GOT3 (cell line): ENCODE results near the gene TRMT1.
"Not testable (repeated sequence)": the region's sequence is repeated elsewhere in the genome, so short reads cannot be mapped to it uniquely, and the experiment has no call there.

Source experiments
- DNase-seq: peaks from one replicate; lab custom pipeline; 2025; ENCODE audit warnings: mixed read lengths; lab: John Stamatoyannopoulos, UW

Gene TRMT1

GRCh38 chr19:13116282-13117175 lies at the start of gene TRMT1:
TRMT1 (minus strand) TSS chr19:13116740; CDS start chr19:13116399, 341 bp downstream.
- peak; percentile 68 for DNase-seq

GRCh38 chr19:13166151-13166550 lies 49.6 kb upstream of the TRMT1 start:
- DNase-seq: not testable (repeated sequence)

- DNase-seq: no peak
Observed at GRCh38 chr19:13165162-13165997, 48.8 kb upstream of the TRMT1 start.

DNA sequence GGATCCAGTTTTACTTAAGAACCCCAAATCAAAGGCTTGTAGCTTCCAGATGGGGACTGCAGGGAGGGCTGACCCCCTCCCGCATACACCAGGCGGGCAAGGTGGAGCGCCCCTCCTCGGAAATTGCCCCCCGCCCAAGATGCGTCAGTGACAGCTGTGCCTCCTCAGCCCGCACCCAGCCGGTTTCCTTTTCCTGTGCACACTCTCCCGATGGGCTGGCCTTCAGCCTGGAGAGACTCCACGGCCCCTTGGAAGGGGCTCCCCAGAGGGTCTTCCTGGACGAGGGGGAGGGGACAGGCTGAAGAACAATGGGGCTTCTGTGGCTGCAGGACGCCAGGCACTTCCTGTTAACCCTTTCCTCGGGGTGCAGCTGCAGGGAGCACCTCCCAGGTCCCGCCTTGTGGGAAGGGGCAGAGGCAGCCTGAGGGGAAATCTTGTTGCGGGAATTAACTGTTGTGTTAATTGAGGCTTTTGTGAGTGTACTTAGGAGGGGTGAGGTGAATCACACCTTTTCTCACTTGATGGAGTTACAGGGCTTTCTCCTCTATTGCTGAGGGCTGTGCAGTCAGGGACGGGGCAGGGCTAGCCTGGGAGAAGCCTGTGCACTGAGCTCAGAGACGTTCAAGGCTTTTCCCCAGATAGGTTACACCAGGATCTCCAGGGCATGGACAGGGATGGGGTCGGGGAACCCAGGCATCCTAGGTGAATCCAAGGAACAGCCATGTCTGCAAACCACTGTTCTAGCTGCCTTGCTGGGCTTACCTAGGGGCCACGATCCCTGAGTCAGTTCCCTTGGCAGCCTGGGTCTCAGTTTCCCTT lies 48.0 kb upstream of the TRMT1 start:
- DNase-seq: no peak

DNA sequence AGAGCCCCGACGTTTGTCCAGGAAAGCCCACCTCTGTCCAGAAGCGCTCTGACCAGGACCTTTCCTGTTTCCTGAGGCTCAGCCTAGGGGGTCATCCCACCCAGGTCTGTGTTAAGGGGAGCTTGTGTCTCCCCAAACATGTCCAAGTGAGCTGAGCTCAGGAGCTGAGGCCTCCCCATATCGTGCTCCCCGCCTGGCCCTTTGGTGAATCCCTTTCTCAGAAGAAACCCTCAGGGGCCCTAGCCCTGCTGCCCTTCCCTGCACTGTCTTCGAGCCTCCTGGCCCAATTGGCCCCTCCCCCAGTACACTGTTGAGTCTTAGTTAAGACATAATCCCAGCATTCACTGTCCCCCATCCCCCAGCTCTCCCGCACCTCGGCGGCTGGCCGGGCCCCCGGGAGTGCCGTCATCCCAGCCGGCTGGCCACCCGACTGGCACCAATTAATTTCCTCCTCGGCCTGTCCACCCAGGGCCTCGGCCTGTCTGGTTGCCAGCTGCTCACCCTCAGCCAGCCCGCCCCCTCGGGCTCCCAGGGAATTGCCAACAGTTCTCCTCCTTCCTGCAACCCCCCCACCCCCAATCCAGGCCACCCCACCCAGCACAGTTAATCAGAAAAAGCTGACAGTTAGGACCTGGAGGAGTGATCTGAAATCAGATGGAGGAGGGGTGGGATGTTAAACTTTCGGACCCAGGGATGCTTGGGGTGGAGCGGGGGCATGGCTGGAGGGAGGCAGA lies 47.2 kb upstream of the TRMT1 start:
- DNase-seq: peak; percentile 72

DNA sequence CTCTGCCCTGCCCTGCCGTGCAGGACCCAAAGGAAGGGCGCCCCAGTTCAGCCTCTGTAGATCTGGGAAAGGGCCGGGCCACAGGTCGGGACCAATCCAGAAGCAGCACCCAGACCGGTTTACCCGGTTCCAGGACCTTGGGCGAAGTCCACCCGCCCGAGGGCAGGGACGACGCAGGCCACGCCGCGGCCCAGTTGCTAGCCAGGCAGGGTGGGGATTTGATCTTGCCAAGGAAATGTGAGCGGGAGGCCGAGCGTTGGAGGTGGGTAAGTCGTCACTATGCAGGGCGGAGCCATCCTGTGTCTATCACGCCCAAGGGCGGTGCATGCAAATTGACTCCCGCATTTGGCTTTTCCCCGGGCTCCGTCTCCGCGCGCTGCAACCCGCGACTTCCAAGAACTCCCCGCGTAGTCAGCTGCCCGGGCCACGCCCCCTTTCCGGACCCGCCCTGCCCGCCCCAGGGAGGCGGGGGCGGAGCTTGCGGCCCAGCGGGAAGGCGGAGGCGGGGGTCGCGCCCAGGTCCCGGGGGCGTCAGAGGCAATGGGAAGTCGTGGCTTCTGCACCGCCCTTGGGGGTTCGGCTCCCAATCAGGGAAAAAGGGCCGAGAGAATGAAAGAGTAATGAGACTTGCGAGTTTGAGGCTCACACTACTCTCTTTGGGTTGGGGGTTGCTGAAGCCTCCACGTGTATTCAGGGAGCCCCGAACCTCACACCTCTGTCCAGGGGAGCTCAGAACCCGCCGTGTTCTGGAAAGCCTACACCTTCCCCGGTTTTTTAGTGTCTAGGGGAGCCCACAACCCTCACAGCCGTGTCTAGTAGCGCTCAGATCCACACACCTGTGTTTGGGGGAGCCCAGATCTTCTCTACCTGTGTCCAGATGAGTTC lies 46.4 kb upstream of the TRMT1 start:
- DNase-seq: peak; percentile 77

- DNase-seq: no peak
Observed at GRCh38 chr19:13160557-13160956, 44.0 kb upstream of the TRMT1 start.

- no peak for DNase-seq
Observed at GRCh38 chr19:13159713-13160112, 43.2 kb upstream of the TRMT1 start.

- DNase-seq: peak; percentile 68
Observed at GRCh38 chr19:13155472-13156359, 39.2 kb upstream of the TRMT1 start.

- no peak for DNase-seq
Observed at GRCh38 chr19:13154911-13155471, 38.5 kb upstream of the TRMT1 start.

- DNase-seq: no peak
Observed at GRCh38 chr19:13154241-13154778, 37.8 kb upstream of the TRMT1 start.

GRCh38 chr19:13153569-13154240 lies 37.2 kb upstream of the TRMT1 start:
- no peak for DNase-seq

DNA sequence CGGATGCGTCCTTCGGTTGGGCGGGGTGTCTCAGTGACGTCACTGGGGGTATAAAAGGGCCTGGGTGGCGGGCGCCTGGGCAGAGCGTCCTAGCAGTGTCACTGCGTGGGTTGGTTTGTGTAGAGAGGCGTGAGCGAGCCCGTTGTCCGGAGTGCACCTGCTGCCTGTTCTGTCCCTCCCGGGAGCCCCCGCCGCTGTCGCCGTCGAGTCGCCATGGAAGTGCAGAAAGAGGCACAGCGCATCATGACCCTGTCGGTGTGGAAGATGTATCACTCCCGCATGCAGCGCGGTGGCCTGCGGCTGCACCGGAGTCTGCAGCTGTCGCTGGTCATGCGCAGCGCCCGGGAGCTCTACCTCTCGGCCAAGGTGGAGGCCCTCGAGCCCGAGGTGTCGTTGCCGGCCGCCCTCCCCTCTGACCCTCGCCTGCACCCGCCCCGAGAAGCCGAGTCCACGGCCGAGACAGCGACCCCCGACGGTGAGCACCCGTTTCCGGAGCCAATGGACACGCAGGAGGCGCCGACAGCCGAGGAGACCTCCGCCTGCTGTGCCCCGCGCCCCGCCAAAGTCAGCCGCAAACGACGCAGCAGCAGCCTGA lies 36.5 kb upstream of the TRMT1 start:
- DNase-seq: peak; percentile 97

GRCh38 chr19:13152356-13152973 lies 35.9 kb upstream of the TRMT1 start:
- DNase-seq: no peak

- peak; percentile 85 for DNase-seq
Observed at GRCh38 chr19:13151605-13152355, 35.2 kb upstream of the TRMT1 start.

- DNase-seq: no peak
Observed at GRCh38 chr19:13150931-13151604, 34.5 kb upstream of the TRMT1 start.
